HG03565 (cell line): Measurements from ENCODE around the gene FAM43B.
"Not testable (repeated sequence)": the region's sequence is repeated elsewhere in the genome, so short reads cannot be mapped to it uniquely, and the experiment has no call there.

Source experiments
- ATAC-seq: cut with Tn5 transposase; IDR thresholded peaks from one replicate; pipeline ENCODE4 v1.9.1; 2021; ENCODE audit warnings: mild to moderate bottlenecking, moderate library complexity; ENCODE audit not compliant: unreplicated experiment

The FAM43B gene, protein sequence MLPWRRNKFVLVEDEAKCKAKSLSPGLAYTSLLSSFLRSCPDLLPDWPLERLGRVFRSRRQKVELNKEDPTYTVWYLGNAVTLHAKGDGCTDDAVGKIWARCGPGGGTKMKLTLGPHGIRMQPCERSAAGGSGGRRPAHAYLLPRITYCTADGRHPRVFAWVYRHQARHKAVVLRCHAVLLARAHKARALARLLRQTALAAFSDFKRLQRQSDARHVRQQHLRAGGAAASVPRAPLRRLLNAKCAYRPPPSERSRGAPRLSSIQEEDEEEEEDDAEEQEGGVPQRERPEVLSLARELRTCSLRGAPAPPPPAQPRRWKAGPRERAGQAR

DNA sequence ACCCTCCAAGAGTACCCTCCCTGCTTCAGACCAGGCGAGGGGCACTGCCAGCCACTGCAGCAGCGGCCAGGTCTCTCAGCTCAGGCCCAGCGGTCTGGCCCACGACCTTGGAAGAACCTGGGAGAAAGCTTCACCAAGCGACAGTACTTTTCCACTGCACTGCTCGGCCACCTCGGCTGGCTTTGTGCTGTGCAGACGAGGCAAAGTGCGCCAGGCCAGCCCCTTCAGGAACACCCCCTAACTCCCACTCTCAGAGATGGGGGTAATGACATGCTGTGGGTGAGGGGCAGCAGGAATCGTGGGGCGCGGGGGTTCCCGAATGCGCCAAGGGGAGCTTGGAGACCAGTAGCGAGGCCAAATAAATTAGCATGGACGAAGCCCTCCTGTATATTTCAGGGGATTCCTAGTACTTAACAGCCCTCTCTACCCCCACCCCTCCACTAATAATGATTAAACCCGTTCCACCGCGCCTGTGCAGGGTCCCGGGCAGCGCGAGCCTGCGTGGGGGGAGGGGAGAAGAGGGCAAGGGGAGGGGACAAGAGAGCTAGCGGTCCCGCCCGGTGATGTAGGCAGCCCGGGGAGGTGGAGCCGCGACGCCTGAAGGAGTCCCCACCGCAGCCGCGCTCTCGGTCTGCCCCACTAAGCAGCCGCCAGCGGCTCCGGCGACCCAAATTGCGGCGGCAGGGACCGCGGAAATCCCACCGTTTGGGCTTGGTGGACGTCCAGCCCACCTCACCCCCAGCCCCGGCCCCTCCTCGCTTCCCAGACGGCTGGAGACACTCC, at the start of gene FAM43B:
TSS of gene FAM43B (plus strand) at position 629 of the 783 bp plus-strand sequence. CDS start 401 bp downstream, outside the sequence.
- ATAC-seq: no peak

DNA sequence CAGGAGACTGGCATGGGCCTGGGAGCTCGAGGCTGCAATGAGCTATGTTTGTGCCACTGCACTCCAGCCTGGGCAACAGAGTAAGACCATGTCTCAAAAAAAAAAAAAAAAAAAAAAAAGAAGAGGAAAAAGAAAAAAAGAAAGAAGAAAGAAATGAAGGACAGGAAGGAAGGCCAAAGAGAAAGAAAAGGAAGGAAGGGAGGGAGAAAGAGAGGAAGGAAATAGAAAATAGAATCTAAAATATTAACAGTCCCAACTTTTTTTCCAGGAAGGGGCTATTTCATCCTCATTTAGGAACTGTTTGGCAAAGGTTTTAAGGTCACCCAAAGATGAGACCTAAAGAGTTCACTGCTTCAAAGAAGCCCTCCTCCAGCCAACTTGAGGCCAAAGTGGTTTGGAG, 46.9 kb upstream of the FAM43B start:
- ATAC-seq: no peak

DNA sequence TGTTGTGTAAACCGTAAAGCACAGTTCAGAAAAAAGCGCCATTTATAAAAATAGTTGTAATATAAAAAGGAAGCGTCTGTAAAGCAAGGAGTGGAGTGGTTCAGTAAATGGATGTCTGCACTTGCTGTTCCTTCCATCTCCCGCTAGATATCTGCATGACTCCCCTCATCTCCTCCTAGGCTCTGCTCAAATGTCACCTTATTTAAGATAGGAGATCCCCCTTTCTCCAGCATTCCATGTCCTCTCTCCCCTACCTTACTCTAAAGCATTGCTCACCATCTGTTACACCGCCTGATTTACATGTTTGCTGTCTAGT, 45.2 kb upstream of the FAM43B start:
- peak; percentile 16 for ATAC-seq

DNA sequence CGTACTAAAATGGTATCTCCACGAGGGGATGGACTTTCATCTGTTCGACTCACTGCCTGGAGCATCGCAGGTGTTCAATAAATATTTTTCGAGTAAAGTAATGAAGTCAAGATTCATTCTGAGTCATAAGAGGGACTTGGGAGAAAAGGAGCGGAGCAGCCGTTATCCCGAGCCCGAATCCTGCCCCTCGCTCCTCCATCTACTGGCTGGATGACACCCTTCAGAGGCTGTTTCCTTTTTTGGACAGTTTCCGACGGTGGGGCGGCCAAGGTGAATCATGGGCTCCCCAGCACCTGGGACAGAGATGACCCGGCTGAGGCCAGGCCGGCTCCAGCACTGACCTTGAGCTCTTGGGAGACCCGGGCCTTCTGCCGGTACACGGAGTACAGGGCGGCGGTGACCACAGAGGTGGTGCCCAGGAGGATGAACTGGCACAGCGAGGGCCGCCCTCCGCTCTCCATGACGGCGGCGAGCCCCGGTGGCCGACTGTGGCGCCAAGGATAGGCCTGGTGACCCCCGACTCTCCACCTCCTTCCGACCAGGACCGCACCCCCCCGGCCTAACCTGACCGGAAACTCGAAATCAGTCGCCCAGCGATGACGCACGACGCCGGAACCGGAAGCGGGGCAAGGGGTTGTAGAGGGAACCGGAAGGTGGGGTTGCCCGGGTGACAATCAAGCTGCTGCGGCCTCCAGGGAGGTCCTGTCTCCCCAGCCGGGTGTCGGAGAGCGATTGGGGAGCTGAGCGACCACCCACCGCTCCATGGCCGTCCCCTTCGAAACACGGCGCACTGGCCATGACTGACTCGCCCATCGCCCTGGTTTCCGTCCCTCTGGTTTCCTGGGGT, 44.6 kb upstream of the FAM43B start, which contains the start of gene MUL1:
TSS of gene MUL1 (minus strand) at position 588 of the 847 bp plus-strand sequence. CDS start at position 461, 127 bp downstream.
- ATAC-seq: peak; percentile 59

DNA sequence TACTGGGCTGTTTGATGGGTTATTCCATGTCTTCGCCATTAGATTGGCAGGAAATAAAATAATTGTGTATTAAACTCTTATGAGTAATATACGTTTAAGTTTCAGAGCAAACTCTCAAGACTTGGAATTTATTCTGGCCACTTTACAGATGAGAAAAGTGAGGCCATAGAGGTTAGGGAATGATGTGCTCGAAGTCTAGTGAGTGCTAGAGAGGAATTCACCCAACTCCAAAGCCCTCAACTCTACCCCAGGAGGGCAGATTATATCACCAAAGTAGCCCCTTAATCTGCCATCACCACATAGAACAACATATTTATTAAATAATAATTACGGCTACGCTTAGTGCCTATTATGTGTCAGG, 44.0 kb upstream of the FAM43B start:
- no peak for ATAC-seq

DNA sequence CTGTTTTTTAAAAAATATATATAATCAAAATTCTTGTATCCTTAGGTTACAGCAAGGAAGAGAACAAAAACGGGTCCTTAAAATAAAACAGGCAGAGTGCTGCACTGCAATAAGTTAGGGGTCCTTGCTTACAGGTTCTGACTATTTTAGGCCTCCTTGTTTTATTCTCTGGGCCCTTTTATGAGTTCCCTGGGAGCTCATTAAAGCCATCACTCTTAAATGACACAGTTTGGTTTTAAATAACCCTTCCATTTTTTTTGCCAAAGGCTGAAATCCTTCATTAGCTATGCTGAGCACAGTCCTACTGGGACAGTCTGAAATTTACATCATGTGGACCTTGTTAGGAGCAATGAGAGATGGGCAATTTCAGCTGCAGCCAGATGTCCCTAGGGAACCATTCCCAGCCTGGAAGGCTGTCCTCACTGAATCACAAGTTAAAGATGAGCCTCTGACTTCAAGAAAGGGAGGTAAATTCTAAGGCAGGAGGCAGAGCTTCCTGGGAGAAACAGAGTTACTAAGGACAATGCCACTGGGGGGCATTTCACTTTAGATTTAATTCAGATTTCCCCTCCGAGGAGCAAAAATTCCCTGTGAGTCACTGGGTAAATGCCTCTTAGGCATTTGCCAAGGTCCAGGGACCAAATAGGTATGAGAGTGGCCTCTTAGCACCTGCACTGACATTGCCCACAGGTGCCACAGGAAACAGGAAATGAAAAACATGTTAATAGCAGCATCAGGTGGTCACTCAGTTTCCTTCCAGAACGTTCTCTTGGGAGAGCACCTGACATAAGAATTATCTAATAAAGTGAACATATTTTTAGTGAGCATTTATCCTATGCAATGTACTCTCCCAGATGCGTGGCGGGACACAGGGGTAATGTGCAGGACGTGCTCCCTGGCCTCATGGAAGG, 40.6 kb upstream of the FAM43B start:
- no peak for ATAC-seq

DNA sequence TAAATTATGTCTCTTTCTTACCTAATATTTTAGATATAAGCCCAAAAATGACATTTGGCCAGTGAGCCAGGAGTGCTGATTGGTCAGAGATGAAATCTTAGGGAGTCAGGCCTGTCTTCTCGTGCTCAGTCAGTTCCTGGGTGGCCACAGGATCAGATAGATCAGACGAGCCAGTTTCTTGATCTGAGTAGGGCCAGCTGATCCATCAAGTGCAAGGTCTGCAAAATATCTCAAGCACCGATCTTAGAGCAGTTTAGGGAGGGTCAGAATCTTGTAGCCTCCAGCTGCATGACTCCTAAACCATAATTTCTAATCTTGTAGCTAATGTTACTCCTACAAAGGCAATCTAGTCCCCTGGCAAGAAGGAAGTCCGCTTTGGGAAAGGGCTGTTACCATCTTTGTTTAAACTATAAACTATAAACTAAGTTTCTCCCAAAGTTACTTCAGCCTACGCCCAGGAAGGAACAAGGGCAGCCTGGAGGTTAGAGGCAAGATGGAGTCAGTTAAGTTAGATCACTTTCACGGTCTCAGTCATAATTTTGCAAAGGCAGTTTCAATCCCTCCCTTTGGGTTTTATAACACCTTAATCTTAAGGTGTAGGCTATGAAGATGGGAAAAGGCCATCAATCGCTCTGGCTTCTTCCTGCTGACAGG, 32.6 kb upstream of the FAM43B start:
- ATAC-seq: not testable (repeated sequence)

DNA sequence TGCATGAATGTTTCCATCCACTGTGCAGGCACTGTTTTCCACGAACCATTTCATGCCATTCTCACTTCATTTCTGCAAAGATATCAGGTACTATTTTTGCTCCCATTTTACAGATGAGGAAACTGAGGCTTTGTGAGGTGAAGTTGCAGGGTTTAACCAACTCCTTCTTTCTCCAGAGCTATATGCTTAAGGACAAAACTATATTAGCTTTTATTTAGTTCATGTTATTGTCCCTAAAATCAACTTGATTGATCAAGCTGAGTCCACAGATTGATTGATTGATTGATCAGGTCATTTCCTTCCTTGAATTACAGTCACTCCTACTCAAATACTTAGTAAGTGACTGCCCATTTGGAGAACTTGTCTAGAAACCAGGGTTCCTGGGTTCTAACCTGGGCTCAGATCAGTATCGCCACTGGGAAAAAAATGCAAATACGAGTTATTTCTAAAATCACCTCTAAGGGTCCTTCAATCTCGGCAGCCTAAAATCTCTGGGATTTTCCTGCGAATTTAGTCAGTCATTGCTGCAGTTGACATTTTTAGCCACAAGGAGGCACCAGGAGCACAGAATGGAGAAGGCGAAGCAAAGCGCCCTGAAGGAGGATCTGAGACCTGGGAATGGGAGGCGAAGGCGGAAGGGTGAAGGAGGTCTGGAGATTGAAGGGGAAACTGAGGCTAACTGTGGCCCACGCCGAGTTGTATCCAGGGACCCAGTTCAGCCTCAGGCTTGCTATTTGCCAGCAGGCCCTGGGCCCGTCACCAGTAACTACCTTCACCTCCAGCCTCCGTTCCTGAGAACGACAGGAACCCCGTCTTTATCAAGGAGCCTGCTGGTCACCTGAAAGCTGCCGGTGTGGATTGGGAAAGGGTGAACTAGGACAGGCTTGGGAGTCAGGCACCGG, 30.2 kb upstream of the FAM43B start:
- no peak for ATAC-seq

DNA sequence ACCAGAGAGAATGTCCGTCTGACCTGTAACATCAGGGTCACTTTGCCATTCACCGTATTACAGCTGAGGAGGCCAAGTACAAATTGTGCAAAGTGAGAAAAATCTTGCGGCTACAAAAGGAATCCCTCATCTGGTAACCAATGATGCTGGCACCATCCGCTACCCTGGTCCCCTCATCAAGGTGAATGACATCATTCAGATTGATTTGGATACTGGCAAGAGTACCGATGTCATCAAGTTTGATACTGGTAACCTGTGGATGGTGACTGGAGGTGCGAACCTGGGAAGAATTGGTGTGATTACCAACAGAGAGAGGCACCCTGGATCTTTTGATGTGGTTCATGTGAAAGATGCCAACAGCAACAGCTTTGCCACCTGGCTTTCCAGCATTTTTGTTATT, 26.1 kb upstream of the FAM43B start:
- no peak for ATAC-seq

DNA sequence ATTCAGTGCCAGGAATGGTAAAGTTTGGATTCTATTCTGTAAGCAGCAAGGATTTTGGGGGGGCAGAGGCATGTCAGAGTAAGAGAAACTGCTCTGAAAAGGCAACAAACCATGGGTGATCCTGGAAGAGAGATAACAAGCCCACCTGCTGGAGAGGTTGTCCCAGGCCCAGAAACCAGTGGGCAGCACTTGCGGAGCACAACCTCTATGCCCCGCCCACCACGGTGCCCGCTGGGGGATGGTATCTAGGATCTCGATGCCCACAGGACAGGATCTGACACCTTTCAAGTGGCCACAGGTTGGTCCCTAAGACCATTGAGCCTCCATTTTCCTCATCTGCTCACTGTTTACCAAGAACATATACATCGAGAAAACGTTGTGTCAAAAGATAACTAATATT, 24.2 kb upstream of the FAM43B start:
- no peak for ATAC-seq

DNA sequence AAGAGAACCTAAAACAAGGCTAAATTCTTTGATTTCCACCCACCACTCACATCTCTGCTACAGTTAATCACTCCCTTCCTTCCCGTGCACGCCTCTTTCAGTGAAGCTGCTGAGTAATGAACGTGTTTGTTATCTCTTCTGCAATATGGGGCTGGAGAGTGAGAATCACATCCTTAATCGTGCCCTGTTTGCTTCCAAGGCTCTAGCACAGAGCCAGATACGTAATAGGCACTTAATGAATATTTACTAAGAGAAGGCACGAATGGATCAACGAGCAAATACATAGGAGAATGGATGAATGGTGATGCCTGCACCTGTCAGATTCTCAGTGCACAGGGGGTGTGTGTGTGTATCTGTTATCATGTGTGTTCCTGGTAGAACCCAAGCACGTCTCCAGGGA, 22.1 kb upstream of the FAM43B start:
- ATAC-seq: no peak

DNA sequence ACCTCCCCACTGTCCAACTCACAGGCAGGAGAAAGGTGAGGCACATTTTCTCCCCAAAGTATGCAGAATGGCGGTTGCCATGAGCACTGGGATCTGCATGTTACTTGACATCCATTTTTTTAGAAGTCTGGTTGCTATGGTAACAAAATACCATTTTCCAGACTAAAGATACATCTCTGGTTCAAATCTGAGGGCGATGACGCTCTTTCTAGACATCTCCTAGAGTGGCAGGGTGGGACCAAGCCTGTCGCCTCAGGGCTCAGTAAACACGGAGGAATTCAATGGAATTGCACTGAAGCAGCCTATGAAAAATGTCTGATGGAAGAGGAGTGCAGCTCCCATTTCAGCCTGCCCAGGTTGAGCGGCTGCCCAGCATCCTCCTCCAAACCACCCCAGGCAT, 21.5 kb upstream of the FAM43B start:
- no peak for ATAC-seq

DNA sequence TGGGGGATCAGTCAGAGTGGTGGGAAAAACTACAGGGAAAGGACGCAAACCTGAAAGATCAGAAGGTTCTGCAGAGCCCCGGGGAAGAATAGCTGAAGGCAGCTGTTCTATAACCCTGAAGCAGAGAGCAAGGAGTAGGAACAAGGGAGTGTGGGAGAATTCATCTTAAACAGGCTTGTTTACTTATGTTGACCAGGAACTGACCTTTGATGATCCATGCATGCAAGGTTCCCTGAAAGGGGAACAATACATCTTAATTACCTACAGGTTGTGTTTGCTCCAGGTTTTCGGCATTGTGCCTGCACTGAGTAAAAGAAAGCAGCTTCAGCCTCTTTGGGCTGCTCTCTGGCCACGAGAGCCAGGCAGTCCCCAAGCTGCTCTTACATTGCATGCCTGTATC, 18.7 kb upstream of the FAM43B start:
- no peak for ATAC-seq

DNA sequence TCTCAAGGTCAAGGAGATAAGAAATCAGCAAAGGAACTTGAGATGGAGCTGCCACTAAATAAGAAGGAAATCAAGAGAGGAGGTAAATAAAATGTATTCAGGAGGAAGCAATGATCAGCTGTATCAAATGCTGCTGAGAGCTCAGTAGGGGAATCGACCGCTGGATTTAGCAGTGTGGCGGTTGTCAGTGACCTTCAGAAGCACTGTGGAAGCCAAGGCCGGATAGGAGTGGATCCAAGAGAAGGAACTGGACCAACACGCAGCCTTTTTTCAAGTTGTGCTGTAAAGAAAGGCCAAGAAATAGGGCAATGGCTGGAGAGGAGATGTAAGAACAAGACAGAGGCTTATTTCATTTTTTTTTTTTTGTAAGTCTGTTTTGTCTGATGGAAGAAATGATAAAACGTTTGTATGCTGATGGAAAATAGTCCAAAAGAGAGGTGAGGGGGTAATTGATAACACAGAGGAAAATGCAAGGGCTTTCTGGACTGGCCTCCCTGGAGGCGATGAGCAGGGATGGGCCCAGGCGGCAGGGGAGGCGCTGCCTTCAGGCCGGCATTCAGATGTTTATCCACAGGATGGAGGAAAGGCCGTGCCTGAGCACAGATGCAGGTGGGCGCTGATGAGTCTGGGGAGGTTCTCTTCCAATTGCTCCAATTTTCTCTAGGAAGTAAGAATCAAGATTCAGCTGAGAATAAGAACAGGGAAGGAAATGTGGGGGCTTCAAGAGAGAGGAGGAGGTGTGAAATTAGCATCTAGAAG, 17.5 kb upstream of the FAM43B start:
- no peak for ATAC-seq

DNA sequence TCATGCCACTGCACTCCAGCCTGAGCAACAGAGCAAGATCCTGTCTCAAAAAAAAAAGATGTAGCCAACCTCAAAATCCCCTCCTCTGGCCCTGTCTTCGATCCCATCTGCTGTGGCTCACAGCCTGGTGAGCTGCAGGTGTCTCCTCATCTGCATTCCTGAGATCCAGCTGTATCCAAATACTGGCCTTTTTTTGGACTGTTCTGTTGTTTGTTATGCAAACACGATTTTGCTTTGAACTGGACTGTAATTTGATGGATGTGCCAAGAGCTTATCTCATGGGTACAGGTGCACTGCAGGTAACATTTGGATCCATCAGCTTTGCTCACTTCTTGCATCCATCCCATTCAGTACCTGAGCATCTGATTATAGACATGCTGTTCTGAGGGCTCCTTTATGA, 14.1 kb upstream of the FAM43B start:
- no peak for ATAC-seq

DNA sequence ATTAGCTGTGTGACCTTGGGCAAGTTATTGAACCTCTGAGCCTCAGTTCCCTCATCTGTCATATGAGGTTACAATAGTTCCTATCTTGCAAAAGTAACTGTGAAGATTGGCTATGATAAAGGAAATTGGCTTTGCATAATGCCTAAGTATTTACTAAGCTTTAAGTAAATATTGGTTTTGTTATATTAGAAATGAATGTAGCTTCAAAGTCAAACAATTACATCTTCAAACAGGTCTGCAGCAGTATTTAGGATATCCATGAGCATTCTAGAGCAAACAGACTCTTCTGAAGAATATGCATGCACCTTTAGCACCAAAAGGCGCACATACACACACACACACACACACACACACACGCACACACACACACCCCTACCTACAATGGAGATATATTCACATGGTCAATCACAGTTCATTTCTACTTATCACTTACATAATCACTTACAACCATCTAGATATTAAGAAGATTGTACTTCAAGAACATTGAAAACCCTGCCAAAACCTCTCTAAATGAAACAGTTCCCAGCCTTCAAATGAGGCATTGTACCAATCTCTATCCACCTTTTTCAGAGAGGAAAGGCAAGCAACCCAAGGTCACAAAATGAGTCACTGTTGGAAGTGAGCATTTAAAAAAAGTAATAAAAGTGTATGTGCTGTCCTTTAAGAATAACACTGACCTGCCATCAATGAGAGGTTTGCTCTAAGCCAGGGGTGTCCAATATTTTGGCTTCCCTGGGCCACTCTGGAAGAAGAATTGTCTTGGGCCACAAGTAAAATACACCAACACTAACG, 13.4 kb upstream of the FAM43B start:
- no peak for ATAC-seq

DNA sequence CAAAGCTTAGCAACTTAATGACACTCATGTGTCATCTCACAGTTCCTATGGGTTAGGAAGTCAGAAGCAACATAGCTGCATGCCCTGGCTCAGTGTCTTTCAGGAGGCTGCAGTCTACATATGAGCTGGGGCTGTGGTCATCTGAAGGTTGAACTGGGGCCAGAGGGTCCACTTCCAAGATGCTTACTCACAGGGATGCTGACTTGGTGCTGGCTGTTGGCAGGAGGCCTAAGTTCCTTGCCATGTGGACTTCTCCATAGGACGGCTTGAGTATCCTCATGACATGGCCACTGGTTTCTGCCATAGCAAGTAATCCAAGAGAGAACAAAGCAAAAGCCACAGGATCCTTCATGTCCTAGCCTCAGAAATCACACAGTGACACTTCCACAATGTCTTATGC, 12.1 kb upstream of the FAM43B start:
- no peak for ATAC-seq
